ENCODE measurements around the gene UST. TPM values are rescaled to one million over a fixed set of nuclear protein-coding genes. Genes with fewer than 3 reads are reported as not detected.

UST gene
- total RNA-seq, 2 donors from 2014 or later, result 24.2 to 30.8 TPM

DNA sequence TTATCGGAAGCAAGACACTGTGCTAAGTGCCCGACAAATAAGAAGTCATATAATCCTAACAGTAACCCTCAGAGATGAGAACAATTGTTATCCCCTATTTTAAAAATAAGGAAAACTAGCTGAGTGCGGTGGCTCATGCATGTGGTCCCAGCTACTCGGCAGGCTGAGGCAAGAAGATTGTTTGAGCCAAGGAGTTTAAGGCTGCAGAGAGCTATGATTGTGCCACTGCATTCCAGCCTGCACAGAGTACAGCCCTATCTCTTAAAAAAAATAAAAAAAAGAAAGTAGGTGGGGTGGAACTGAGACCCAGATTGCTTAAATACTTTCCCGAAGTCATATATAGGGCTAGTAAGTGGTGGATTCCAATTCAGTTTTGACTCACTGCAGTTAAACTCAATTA is 84.7 kb downstream of the UST start:
- Histone ChIP-seq H3K27me3 (replicated peaks; ENCODE audit: insufficient read depth) (no peaks in the 10 kb centered on the region), H3K27ac (no peak overlapping the region), H3K4me3 (no peak overlapping the region), H3K36me3 (no peaks in the 10 kb centered on the region), H3K4me1 (ENCODE audit: control insufficient read depth in 1 of 2, low read depth in 2 of 2) (peaks cover 8 to 32% of the 10 kb centered on the region in 2 donors), H3K9me3 (no peaks in the 10 kb centered on the region)
- TF ChIP-seq CTCF (IDR thresholded peaks at IDR 0.05), result no peak
- no peak for ATAC-seq (ENCODE audit: insufficient number of reproducible peaks, low FRiP score, low read depth)
- no peak for DNase-seq (ENCODE audit: low spot score)

DNA sequence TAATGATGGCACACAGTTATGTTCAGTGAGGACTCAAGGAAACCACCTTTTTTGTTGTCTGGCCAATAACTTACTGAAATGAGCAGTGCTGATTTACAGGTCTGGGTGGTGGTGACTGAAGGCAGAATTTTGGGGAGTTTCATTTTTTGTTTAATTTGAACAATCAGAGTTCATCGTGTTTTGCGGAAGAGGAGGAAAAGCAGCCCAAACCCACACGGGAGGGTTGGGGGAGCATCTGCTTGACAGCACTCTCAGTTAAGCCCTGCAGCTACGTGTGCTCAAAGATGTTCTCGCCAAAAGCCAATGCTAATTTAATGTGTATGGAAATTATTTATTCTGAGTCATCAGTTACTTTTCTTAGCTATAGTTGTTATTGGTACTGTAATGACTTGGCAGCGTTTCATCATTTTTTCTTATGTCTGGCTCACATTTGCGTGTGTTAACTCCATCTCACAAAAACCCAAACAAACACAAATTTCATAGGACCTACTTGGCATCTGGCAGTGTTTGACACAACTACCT is 89.2 kb downstream of the UST start:
- ATAC-seq (ENCODE audit: insufficient number of reproducible peaks, low FRiP score, low read depth), result no peak
- H3K4me1 ChIP-seq (ENCODE audit: control insufficient read depth in 1 of 2, low read depth in 2 of 2), result peaks cover 8 to 24% of the 10 kb centered on the region in 2 donors
- H3K36me3 ChIP-seq, result no peaks in the 10 kb centered on the region
- no peak overlapping the region for H3K27ac ChIP-seq
- peak overlapping the region; percentile 35 for H3K4me3 ChIP-seq
- H3K9me3 ChIP-seq, result no peaks in the 10 kb centered on the region
- no peaks in the 10 kb centered on the region for H3K27me3 ChIP-seq (replicated peaks; ENCODE audit: insufficient read depth)
- no peak for TF ChIP-seq CTCF (IDR thresholded peaks at IDR 0.05)
- no peak for DNase-seq (ENCODE audit: low spot score)

DNA sequence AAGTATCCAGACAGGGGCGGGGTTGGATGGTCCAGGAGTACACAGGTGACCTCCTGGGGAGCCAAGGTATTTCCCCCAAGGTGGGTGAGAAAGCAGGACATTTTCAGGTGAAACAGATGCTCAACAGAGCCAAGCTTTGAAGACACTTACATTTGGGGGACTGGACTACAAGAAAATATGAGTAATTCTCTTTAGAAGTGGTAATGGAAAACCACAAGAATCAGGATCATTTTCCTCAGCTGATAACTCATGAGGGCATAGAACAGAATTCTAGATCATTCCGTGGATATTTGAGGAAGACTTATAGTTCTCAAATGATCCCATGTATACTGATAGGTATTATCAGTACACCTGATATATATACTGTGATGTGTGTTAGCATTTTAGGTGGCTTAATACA is 89.9 kb downstream of the UST start:
- no peak overlapping the region for H3K27ac ChIP-seq
- no peak overlapping the region for H3K4me3 ChIP-seq
- no peak for ATAC-seq (ENCODE audit: insufficient number of reproducible peaks, low FRiP score, low read depth)
- TF ChIP-seq CTCF (IDR thresholded peaks at IDR 0.05), result no peak
- no peak for DNase-seq (ENCODE audit: low spot score)
- no peaks in the 10 kb centered on the region for H3K9me3 ChIP-seq
- H3K4me1 ChIP-seq (ENCODE audit: control insufficient read depth in 1 of 2, low read depth in 2 of 2), result peaks cover 5 to 16% of the 10 kb centered on the region in 2 donors
- no peaks in the 10 kb centered on the region for H3K36me3 ChIP-seq
- H3K27me3 ChIP-seq (replicated peaks; ENCODE audit: insufficient read depth), result no peaks in the 10 kb centered on the region

DNA sequence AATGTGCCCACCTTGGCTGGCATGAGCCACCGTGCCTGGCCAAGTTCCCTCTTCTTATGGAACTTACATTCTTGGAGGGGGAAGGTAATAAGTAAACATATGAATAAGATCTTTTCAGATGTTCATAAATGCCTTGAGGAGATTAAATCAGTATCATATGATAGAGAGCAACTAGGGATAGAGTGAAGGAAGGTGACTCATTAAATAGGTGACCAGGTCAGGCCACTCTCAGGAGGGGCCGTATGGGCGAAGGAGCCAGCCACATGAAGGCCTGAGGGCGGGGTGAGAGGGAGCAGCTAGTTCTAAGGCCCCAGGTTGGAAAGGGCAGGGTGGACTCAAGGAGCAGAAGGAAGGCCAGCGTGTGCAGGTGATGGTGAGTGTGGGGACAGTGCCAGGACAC is 91.1 kb downstream of the UST start:
- TF ChIP-seq CTCF (IDR thresholded peaks at IDR 0.05), result no peak
- H3K4me3 ChIP-seq, result no peak overlapping the region
- no peak overlapping the region for H3K27ac ChIP-seq
- no peaks in the 10 kb centered on the region for H3K27me3 ChIP-seq (replicated peaks; ENCODE audit: insufficient read depth)
- H3K4me1 ChIP-seq (ENCODE audit: control insufficient read depth in 1 of 2, low read depth in 2 of 2), result peaks cover 5 to 16% of the 10 kb centered on the region in 2 donors
- DNase-seq (ENCODE audit: low spot score), result no peak
- no peaks in the 10 kb centered on the region for H3K9me3 ChIP-seq
- no peak for ATAC-seq (ENCODE audit: insufficient number of reproducible peaks, low FRiP score, low read depth)
- H3K36me3 ChIP-seq, result no peaks in the 10 kb centered on the region

GRCh38 chr6:148839044-148839443 is 92.2 kb downstream of the UST start:
- Histone ChIP-seq H3K4me3 (no peak overlapping the region), H3K9me3 (no peaks in the 10 kb centered on the region), H3K27me3 (replicated peaks; ENCODE audit: insufficient read depth) (no peaks in the 10 kb centered on the region), H3K27ac (no peak overlapping the region), H3K36me3 (no peaks in the 10 kb centered on the region), H3K4me1 (ENCODE audit: control insufficient read depth in 1 of 2, low read depth in 2 of 2) (peaks cover 5 to 16% of the 10 kb centered on the region in 2 donors)
- no peak for TF ChIP-seq CTCF (IDR thresholded peaks at IDR 0.05)
- ATAC-seq (ENCODE audit: insufficient number of reproducible peaks, low FRiP score, low read depth) (no peak), DNase-seq (ENCODE audit: low spot score) (no peak)

All from thoracic aorta (tissue), 2 donors.